Tibial nerve (tissue), 3 donors: ENCODE results near the gene CD37.

Source experiments
- POLR2A ChIP-seq, 2 donors: fragments of 450-650 bp; IDR thresholded peaks; one replicate each; pipeline ENCODE4 v1.6.1; 2017; ENCODE audit warnings: antibody characterized with exemption in 2 of 2, mild to moderate bottlenecking in 2 of 2, moderate library complexity in 2 of 2
- TF ChIP-seq, protein P1 (sequence below), 5 experiments: fragments of 200-600 bp in 3 of 5; fragments of 450-650 bp in 2 of 5; sonication (generic) in 3 of 5; IDR thresholded peaks; one replicate each; pipeline ENCODE4 v1.5.1; 2016 to 2019; ENCODE audit warnings: antibody characterized with exemption in 5 of 5, mild to moderate bottlenecking in 3 of 5, moderate library complexity in 2 of 5

DNA sequence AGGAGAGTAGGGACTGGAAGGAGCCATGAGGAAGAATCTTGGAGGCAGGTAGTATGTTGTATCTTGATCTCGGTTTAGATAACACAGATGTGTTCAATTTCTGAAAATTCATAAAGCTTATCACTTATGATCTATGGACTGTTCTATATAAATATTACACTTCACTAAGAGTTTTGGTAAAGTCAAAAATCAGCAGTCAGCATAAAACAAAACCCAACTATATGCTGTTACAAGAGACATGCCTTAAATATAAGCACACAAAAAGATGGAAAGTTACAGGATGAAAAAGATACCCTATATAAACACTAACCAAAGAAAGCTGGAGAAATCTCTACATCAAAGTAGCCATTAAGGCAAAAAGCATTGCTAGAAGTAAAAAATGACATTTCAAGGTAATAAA is 48.4 kb downstream of the CD37 start:
- TF ChIP-seq, protein P1, sequence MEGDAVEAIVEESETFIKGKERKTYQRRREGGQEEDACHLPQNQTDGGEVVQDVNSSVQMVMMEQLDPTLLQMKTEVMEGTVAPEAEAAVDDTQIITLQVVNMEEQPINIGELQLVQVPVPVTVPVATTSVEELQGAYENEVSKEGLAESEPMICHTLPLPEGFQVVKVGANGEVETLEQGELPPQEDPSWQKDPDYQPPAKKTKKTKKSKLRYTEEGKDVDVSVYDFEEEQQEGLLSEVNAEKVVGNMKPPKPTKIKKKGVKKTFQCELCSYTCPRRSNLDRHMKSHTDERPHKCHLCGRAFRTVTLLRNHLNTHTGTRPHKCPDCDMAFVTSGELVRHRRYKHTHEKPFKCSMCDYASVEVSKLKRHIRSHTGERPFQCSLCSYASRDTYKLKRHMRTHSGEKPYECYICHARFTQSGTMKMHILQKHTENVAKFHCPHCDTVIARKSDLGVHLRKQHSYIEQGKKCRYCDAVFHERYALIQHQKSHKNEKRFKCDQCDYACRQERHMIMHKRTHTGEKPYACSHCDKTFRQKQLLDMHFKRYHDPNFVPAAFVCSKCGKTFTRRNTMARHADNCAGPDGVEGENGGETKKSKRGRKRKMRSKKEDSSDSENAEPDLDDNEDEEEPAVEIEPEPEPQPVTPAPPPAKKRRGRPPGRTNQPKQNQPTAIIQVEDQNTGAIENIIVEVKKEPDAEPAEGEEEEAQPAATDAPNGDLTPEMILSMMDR (IDR thresholded peaks at IDR 0.05), result no peak
- TF ChIP-seq POLR2A (IDR thresholded peaks at IDR 0.05), result no peak
